Suprapubic skin (tissue), 4 donors: ENCODE results near the gene ARL6.

ENCODE experiments used
- CTCF ChIP-seq, 2 donors: fragments of 200-600 bp in 1 of 2; fragments of 450-650 bp in 1 of 2; sonication (generic) in 1 of 2; IDR thresholded peaks; one replicate each; pipeline ENCODE4 v1.5.1; 2016 to 2019; ENCODE audit warnings: antibody characterized with exemption in 2 of 2, mild to moderate bottlenecking in 1 of 2, moderate library complexity in 1 of 2
- POLR2A ChIP-seq, 2 donors: fragments of 450-650 bp; IDR thresholded peaks; one replicate each; pipeline ENCODE4 v1.6.1; 2017; ENCODE audit warnings: antibody characterized with exemption in 2 of 2, mild to moderate bottlenecking in 2 of 2, moderate library complexity in 2 of 2
- POLR2AphosphoS5 ChIP-seq, 3 donors: sonication (generic); formaldehyde crosslinking; IDR thresholded peaks; one replicate each; pipeline ENCODE4 v1.6.1; 2017; ENCODE audit warnings: antibody characterized with exemption in 3 of 3

GRCh38 chr3:97778152-97778551, 13.6 kb downstream of the ARL6 start:
- TF ChIP-seq CTCF (IDR thresholded peaks at IDR 0.05) = no peak
- TF ChIP-seq POLR2AphosphoS5 (IDR thresholded peaks at IDR 0.05) = no peak
- TF ChIP-seq POLR2A (IDR thresholded peaks at IDR 0.05) = no peak
